SJSA1 (cell line): ENCODE measurements around the gene TOMM34. TPM values are rescaled to one million over a fixed set of nuclear protein-coding genes. Genes with fewer than 3 reads are reported as not detected.

ENCODE experiments used
- DNase-seq, 2 experiments: peaks; one replicate each; pipeline ENCODE4 v3.0.0-alpha.2; 2015 to 2020; ENCODE audit warnings: low spot score in 2 of 2, low read depth in 1 of 2
- H3K27ac ChIP-seq: fragments of 250-450 bp; sonication (Bioruptor Pico); 2 replicates; pipeline ENCODE4 v1.5.1; 2020; ENCODE audit warnings: mild to moderate bottlenecking, moderate library complexity
- H3K27me3 ChIP-seq: fragments of 250-450 bp; sonication (Bioruptor Pico); replicated peaks from 2 replicates; pipeline ENCODE4 v1.5.1; 2020; ENCODE audit warnings: mild to moderate bottlenecking, moderate library complexity
- H3K36me3 ChIP-seq: fragments of 250-450 bp; sonication (Bioruptor Pico); 2 replicates; pipeline ENCODE4 v1.5.1; 2020; ENCODE audit warnings: mild to moderate bottlenecking
- H3K4me1 ChIP-seq: fragments of 250-450 bp; sonication (Bioruptor Pico); replicated peaks from 2 replicates; pipeline ENCODE4 v1.6.1; 2021; ENCODE audit warnings: mild to moderate bottlenecking
- H3K4me3 ChIP-seq: fragments of 250-450 bp; sonication (Bioruptor Pico); 2 replicates; pipeline ENCODE4 v1.5.1; 2020; ENCODE audit warnings: mild to moderate bottlenecking
- H3K9me3 ChIP-seq: fragments of 250-450 bp; sonication (Bioruptor Pico); replicated peaks from 2 replicates; pipeline ENCODE4 v1.5.1; 2020; ENCODE audit warnings: mild to moderate bottlenecking
- total RNA-seq: library from RNA; depleted of rRNA; stranded (reverse); fragments of >200 nt; shearing (Covaris generic); gene quantifications from 2 replicates; pipeline ENCODE4 v1.2.3, GENCODE V29; 2014

TOMM34 gene
- total RNA-seq, 1 experiment from 2014 or later: 33.7 TPM

DNA sequence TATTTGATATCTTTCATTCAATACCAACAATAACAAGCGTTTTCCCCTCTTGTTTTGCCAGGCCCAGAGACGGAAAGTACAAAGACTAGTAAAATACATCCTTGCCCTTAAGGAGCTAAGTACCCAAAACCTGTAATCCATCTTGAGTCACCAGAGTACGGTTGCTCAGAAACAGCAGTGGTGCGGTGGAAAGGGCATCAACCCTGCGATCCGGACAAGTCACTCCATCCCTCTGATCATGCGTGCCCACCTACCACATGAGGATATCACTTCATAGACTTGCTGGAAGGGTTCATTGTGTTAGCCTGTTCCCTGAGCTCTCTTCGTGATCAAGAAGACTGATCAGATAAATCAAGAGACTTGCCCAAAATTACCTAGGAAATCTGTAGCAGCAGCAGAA lies 1.9 kb downstream of the TOMM34 start:
- peaks cover 47% of the 10 kb centered on the region for H3K36me3 ChIP-seq
- no peak overlapping the region for H3K4me3 ChIP-seq
- no peak overlapping the region for H3K27ac ChIP-seq
- peaks cover 22% of the 10 kb centered on the region for H3K4me1 ChIP-seq
- DNase-seq: no peak
- H3K9me3 ChIP-seq: no peaks in the 10 kb centered on the region
- no peaks in the 10 kb centered on the region for H3K27me3 ChIP-seq

DNA sequence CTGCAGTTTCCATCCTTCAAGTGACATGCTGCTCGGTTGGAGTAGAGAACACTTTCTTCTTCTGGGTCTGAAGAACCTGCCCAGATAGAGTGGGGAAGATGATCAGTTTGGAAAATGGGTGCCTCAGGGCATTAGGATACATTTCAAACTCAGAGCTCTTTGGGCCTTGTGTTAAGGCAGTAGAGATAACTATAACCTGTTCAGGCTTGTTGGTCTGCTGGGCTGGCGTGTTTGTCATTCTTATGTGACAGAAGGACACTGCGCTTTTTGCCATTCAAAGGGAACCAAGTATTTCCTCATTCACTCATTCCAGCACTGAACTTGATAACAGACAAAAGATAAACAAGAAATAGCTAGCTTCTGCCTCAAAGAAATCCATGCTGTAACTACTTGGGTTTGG lies 3.8 kb downstream of the TOMM34 start:
- no peak for DNase-seq
- H3K9me3 ChIP-seq: no peaks in the 10 kb centered on the region
- H3K27me3 ChIP-seq: no peaks in the 10 kb centered on the region
- no peak overlapping the region for H3K4me3 ChIP-seq
- H3K36me3 ChIP-seq: peaks cover 64% of the 10 kb centered on the region
- H3K4me1 ChIP-seq: peaks cover 18% of the 10 kb centered on the region
- no peak overlapping the region for H3K27ac ChIP-seq

DNA sequence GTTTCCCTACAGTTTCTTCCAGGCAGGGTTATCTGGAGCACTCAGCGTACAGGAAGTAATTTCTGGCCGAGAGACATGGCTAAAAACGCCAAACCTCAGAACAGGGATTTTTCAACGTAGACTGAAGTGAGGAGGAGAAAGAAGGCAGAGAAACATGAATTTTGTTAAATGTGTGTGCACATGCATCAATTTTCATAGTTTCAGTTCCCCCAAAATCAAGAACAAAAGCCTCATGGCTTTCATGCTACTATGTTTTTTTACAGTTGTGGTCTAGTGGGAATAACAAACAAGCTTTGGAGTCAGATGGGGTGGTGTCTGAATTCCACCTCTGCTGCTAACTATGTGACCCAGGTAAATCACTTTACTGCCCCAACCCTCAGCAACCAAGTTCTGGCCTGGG lies 4.9 kb downstream of the TOMM34 start:
- H3K27me3 ChIP-seq: no peaks in the 10 kb centered on the region
- peaks cover 75% of the 10 kb centered on the region for H3K36me3 ChIP-seq
- H3K4me1 ChIP-seq: peaks cover 9% of the 10 kb centered on the region
- H3K27ac ChIP-seq: no peak overlapping the region
- no peaks in the 10 kb centered on the region for H3K9me3 ChIP-seq
- no peak overlapping the region for H3K4me3 ChIP-seq
- DNase-seq: no peak

DNA sequence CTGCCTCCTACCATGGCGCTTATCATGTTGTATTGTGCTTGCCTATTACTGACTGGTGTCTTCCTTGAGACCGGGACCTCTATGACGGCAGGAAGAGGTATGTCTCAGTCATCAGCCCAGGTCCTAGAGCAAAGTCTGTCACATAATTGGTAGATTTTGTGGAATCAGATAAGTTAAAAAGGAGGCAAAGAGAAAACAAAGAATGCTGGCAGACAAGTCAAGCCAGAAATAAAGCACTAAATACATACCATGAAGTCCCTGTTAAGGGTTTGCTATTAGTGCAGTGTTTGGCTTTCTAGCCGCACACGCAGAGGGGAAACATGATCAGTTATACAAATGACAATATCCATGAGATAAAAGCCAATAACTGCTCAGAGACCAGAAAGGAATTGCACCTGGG lies 6.0 kb downstream of the TOMM34 start:
- Histone ChIP-seq H3K36me3 (peaks cover 84% of the 10 kb centered on the region), H3K4me1 (peaks cover 5% of the 10 kb centered on the region)

DNA sequence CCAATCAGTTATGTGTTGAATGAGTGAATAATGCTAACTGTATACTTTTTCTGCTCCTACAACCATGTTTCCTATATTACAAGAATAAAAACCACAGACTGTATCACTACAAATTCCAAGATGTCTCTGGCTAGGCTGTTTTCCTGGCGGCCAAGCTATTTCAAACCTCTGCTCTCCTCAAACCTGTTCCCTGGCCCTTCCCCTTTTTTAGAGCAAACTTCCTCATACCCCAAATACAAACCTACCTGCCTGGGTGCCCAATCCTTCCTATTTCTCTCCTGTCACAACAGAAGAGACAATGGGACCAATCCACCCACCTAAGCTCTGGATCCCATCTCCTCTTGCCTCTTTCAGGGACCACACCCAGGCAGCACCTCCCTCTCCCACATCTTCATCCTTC lies 7.5 kb downstream of the TOMM34 start:
- Histone ChIP-seq H3K4me1 (no peaks in the 10 kb centered on the region), H3K4me3 (no peak overlapping the region), H3K36me3 (peaks cover 87% of the 10 kb centered on the region), H3K9me3 (no peaks in the 10 kb centered on the region), H3K27ac (no peak overlapping the region), H3K27me3 (no peaks in the 10 kb centered on the region)
- no peak for DNase-seq

More for the DNA sequence above, 6.0 kb downstream of the TOMM34 start:
- no peak for DNase-seq
- Histone ChIP-seq H3K9me3 (no peaks in the 10 kb centered on the region), H3K27ac (no peak overlapping the region), H3K4me3 (no peak overlapping the region), H3K27me3 (no peaks in the 10 kb centered on the region)

- Histone ChIP-seq H3K27ac (no peak overlapping the region), H3K4me1 (no peaks in the 10 kb centered on the region), H3K4me3 (no peak overlapping the region), H3K27me3 (no peaks in the 10 kb centered on the region), H3K36me3 (peaks cover 97% of the 10 kb centered on the region), H3K9me3 (no peaks in the 10 kb centered on the region)
- no peak for DNase-seq
These were observed 9.8 kb downstream of the TOMM34 start for GRCh38 chr20:44950368-44950767.

- no peaks in the 10 kb centered on the region for H3K9me3 ChIP-seq
- no peak for DNase-seq
- no peaks in the 10 kb centered on the region for H3K27me3 ChIP-seq
- no peaks in the 10 kb centered on the region for H3K4me1 ChIP-seq
- no peak overlapping the region for H3K27ac ChIP-seq
- no peak overlapping the region for H3K4me3 ChIP-seq
- H3K36me3 ChIP-seq: peaks cover 94% of the 10 kb centered on the region
These were observed 11.7 kb downstream of the TOMM34 start for GRCh38 chr20:44948513-44948912.

- Histone ChIP-seq H3K36me3 (peaks cover 94% of the 10 kb centered on the region), H3K9me3 (no peaks in the 10 kb centered on the region)
These were observed 12.1 kb downstream of the TOMM34 start for GRCh38 chr20:44948107-44948506.

DNA sequence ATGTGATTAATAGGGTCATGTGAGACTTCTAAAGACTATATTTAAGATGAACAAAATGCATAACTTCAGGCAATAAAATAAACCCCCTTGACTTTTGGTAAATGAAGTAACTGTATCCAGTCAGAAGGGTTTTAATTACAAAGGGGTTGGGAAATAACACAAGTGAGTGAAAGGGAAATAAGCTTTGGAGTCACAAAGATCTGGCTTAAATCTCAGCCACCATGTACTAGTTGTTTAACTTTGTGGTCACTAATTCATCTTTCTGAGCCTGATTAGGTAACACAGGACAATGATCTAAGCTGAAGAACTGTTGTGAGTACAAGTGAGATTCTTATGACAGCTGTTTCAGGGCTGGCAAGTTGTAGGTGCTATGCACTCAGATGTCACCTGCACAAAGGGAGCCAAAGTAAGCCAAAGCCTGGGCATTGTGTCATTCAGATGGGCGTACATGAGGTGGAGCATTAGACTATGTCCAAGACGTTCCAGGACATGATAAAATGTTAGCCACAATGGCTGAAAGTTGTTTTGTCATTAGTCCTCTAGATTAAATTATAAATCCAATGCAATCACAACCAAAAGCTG lies 13.8 kb downstream of the TOMM34 start:
- Histone ChIP-seq H3K4me3 (no peak overlapping the region), H3K27ac (no peak overlapping the region), H3K4me1 (no peaks in the 10 kb centered on the region), H3K9me3 (no peaks in the 10 kb centered on the region), H3K36me3 (peaks cover 96% of the 10 kb centered on the region), H3K27me3 (no peaks in the 10 kb centered on the region)
- DNase-seq: no peak

More at GRCh38 chr20:44948107-44948506, 12.1 kb downstream of the TOMM34 start:
- H3K4me3 ChIP-seq: no peak overlapping the region
- no peak for DNase-seq
- H3K27ac ChIP-seq: no peak overlapping the region
- no peaks in the 10 kb centered on the region for H3K27me3 ChIP-seq
- no peaks in the 10 kb centered on the region for H3K4me1 ChIP-seq

- Histone ChIP-seq H3K36me3 (peaks cover 95% of the 10 kb centered on the region), H3K4me1 (no peaks in the 10 kb centered on the region), H3K9me3 (no peaks in the 10 kb centered on the region), H3K4me3 (no peak overlapping the region), H3K27me3 (no peaks in the 10 kb centered on the region), H3K27ac (no peak overlapping the region)
- DNase-seq: no peak
These were observed 14.9 kb downstream of the TOMM34 start for GRCh38 chr20:44945261-44945660.

DNA sequence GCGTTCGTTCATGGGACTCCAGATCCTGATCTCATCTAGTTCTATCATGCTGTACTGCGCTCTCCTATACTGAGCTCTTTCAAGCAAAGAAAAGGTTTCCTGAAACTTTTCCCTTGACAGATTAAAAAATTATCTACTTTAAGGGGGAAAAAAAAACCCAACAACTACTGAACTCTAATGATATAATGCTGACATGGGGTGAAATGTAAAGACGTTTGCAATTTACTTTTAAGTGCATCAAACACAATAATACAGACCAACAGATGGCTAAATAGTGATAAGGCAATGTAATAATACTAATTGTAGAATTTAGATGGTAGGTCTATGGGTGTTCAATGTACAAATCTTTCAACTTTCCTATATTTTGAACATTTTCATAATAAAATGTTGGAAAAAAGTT lies 16.4 kb downstream of the TOMM34 start:
- Histone ChIP-seq H3K27me3 (no peaks in the 10 kb centered on the region), H3K9me3 (no peaks in the 10 kb centered on the region), H3K27ac (no peak overlapping the region), H3K4me3 (no peak overlapping the region), H3K4me1 (no peaks in the 10 kb centered on the region), H3K36me3 (peaks cover 82% of the 10 kb centered on the region)
- DNase-seq: no peak

- Histone ChIP-seq H3K27ac (no peak overlapping the region), H3K4me1 (no peaks in the 10 kb centered on the region), H3K36me3 (peaks cover 68% of the 10 kb centered on the region), H3K4me3 (no peak overlapping the region), H3K9me3 (no peaks in the 10 kb centered on the region), H3K27me3 (no peaks in the 10 kb centered on the region)
- DNase-seq: no peak
These were observed 17.8 kb downstream of the TOMM34 start for GRCh38 chr20:44942264-44942973.

DNA sequence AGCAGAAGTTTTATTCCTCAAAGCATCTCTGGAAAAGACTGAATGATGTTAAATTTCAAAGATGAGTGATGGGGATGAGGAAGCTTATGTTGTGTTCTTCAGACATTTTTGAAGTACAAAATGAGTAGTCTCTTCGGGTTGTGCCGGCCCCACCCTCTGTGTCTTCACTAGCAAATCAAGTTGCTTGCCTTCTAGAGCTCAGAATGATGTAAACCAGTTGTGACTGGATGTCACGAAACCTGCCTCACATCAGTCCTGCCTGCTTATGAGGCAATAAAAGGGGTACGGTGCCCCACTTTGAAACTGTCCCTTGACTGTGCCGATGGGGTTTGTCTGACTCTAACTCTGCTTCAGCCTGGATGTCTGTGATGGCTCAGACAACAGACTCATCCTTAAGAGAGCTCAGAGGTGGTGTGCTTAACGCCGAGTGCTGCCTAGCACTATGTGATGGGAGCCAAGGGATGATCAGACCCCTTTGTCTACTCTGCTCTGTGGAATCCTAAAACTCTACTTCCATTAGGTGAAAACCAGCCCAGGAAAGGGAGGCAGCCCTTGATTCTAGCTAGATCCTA lies 19.0 kb downstream of the TOMM34 start:
- DNase-seq: no peak
- Histone ChIP-seq H3K27ac (no peak overlapping the region), H3K4me1 (no peaks in the 10 kb centered on the region), H3K9me3 (no peaks in the 10 kb centered on the region), H3K4me3 (no peak overlapping the region), H3K27me3 (no peaks in the 10 kb centered on the region), H3K36me3 (peaks cover 62% of the 10 kb centered on the region)

GRCh38 chr20:44938637-44939036 lies 21.6 kb downstream of the TOMM34 start:
- Histone ChIP-seq H3K4me3 (no peak overlapping the region), H3K27ac (no peak overlapping the region), H3K36me3 (peaks cover 53% of the 10 kb centered on the region), H3K27me3 (no peaks in the 10 kb centered on the region), H3K4me1 (no peaks in the 10 kb centered on the region), H3K9me3 (no peaks in the 10 kb centered on the region)
- no peak for DNase-seq
